Measurements from ENCODE around the gene CASQ2. TPM values are rescaled to one million over a fixed set of nuclear protein-coding genes. Genes with fewer than 3 reads are reported as not detected.

CASQ2 gene
- total RNA-seq, 1 donor from 2014 or later: 0.11 TPM

DNA sequence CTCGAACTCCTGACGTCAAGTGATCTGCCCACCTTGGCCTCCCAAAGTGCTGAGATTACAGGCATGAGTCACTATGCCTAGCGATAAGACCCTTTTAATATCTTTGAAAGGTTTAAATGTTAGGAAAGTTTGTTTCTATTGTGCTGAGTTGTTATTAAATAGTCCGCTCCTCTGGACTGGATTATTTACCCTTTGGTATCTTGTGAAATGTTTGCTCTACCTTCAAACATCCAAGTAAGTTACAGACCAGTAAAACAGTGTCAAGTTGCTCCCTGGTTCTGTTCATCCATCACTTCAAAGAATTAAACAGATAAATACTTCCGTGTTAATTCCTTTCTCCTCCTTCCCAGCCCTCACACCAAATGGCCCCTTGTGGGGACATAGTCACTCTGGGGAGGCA is 44.8 kb downstream of the CASQ2 start:
- H3K4me2 ChIP-seq (ENCODE audit: low read length): no peak overlapping the region
- H3K4me1 ChIP-seq (ENCODE audit: insufficient read depth, low read length): no peaks in the 10 kb centered on the region
- Mint-ChIP-seq H3K36me3 (ENCODE audit: low read depth, unreplicated experiment) (peaks cover 4% of the 10 kb centered on the region), H3K27me3 (ENCODE audit: low read depth, unreplicated experiment) (peaks cover 9% of the 10 kb centered on the region), H3K27ac (ENCODE audit: unreplicated experiment) (no peak overlapping the region), H3K9me3 (ENCODE audit: unreplicated experiment) (no peaks in the 10 kb centered on the region), H3K4me1 (ENCODE audit: low read depth, unreplicated experiment) (peaks cover 12% of the 10 kb centered on the region), H3K4me3 (ENCODE audit: unreplicated experiment) (no peak overlapping the region)
- no peaks in the 10 kb centered on the region for H3K36me3 ChIP-seq (ENCODE audit: insufficient read depth, low read length)
- DNase-seq (ENCODE audit: low read depth): no peak
- no peaks in the 10 kb centered on the region for H4K20me1 ChIP-seq (ENCODE audit: insufficient read depth, low read length)
- H2AFZ ChIP-seq (ENCODE audit: low read depth, low read length): no peak overlapping the region
- H3K27ac ChIP-seq (ENCODE audit: low read depth, low read length): no peak overlapping the region
- H3K9ac ChIP-seq (ENCODE audit: low read length): no peak overlapping the region
- H3K27me3 ChIP-seq (ENCODE audit: insufficient read depth, low read length): no peaks in the 10 kb centered on the region
- TF ChIP-seq, protein P1, sequence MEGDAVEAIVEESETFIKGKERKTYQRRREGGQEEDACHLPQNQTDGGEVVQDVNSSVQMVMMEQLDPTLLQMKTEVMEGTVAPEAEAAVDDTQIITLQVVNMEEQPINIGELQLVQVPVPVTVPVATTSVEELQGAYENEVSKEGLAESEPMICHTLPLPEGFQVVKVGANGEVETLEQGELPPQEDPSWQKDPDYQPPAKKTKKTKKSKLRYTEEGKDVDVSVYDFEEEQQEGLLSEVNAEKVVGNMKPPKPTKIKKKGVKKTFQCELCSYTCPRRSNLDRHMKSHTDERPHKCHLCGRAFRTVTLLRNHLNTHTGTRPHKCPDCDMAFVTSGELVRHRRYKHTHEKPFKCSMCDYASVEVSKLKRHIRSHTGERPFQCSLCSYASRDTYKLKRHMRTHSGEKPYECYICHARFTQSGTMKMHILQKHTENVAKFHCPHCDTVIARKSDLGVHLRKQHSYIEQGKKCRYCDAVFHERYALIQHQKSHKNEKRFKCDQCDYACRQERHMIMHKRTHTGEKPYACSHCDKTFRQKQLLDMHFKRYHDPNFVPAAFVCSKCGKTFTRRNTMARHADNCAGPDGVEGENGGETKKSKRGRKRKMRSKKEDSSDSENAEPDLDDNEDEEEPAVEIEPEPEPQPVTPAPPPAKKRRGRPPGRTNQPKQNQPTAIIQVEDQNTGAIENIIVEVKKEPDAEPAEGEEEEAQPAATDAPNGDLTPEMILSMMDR (IDR thresholded peaks at IDR 0.05; ENCODE audit: insufficient read depth, low read depth, low read length): no peak
- no peak for TF ChIP-seq EZH2 (IDR thresholded peaks at IDR 0.05; ENCODE audit: insufficient read depth, low read length)
- H3K79me2 ChIP-seq (ENCODE audit: insufficient read depth, low read length): no peaks in the 10 kb centered on the region
- no peaks in the 10 kb centered on the region for H3K9me3 ChIP-seq (ENCODE audit: insufficient read depth, low read depth, low read length)
- H3K4me3 ChIP-seq (ENCODE audit: insufficient read depth, low read depth, low read length): no peak overlapping the region
- no peak for FAIRE-seq

DNA sequence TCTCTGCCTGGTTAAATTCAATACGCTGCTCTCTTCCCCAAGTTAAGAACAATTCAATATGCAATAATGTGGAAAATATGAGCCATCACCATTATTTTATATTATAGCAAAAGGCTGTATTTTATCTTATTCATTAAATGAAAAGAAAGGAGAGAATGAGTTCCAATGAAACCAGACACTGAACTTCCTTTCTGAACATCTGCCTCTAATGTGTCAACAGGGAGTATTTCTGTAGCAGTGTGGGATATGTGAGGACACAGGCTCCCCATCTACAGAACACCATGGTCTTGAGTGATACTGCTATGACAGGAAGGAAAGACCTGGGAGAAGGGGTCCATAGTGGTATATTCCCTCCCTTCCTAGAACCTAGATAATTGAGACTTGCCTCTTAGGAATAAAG is 46.3 kb downstream of the CASQ2 start:
- H3K27me3 ChIP-seq (ENCODE audit: insufficient read depth, low read length): peaks cover 3% of the 10 kb centered on the region

DNA sequence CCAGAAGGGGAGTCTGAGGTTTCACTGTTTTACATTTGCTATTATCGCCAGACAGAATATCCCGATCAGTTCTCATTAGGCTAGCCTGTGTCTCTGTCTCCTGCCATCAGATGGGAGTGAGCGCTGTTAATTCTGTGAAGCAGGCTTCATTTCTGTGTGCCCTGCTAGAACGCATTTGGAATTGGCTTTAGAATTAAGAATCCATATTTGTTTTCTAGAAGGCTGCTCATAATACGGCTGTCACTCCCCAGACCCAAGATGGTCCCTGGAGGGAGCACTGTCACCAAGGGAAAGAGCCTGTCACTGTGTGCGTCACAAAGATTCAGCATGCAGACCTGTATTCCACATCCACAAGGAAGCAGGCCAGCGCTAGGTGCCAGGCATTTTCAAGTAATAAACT is 49.2 kb downstream of the CASQ2 start:
- peaks cover 14% of the 10 kb centered on the region for H3K27me3 Mint-ChIP-seq (ENCODE audit: low read depth, unreplicated experiment)
- H3K9me3 Mint-ChIP-seq (ENCODE audit: unreplicated experiment): no peaks in the 10 kb centered on the region
- H3K9me3 ChIP-seq (ENCODE audit: insufficient read depth, low read depth, low read length): no peaks in the 10 kb centered on the region
- H3K36me3 ChIP-seq (ENCODE audit: insufficient read depth, low read length): no peaks in the 10 kb centered on the region
- H3K27me3 ChIP-seq (ENCODE audit: insufficient read depth, low read length): peaks cover 4% of the 10 kb centered on the region
- H3K9ac ChIP-seq (ENCODE audit: low read length): no peak overlapping the region
- DNase-seq (ENCODE audit: low read depth): no peak
- no peak overlapping the region for H3K4me2 ChIP-seq (ENCODE audit: low read length)
- H3K36me3 Mint-ChIP-seq (ENCODE audit: low read depth, unreplicated experiment): no peaks in the 10 kb centered on the region
- no peaks in the 10 kb centered on the region for H3K4me1 ChIP-seq (ENCODE audit: insufficient read depth, low read length)
- H3K27ac Mint-ChIP-seq (ENCODE audit: unreplicated experiment): no peak overlapping the region
- H2AFZ ChIP-seq (ENCODE audit: low read depth, low read length): no peak overlapping the region
- peaks cover 21% of the 10 kb centered on the region for H3K4me1 Mint-ChIP-seq (ENCODE audit: low read depth, unreplicated experiment)
- TF ChIP-seq EZH2 (IDR thresholded peaks at IDR 0.05; ENCODE audit: insufficient read depth, low read length): no peak
- TF ChIP-seq, protein P1 (IDR thresholded peaks at IDR 0.05; ENCODE audit: insufficient read depth, low read depth, low read length): no peak
- H3K27ac ChIP-seq (ENCODE audit: low read depth, low read length): no peak overlapping the region
- no peaks in the 10 kb centered on the region for H3K79me2 ChIP-seq (ENCODE audit: insufficient read depth, low read length)
- H3K4me3 ChIP-seq (ENCODE audit: insufficient read depth, low read depth, low read length): no peak overlapping the region
- no peak for FAIRE-seq
- H4K20me1 ChIP-seq (ENCODE audit: insufficient read depth, low read length): no peaks in the 10 kb centered on the region
- H3K4me3 Mint-ChIP-seq (ENCODE audit: unreplicated experiment): no peak overlapping the region

More for the DNA sequence above, 46.3 kb downstream of the CASQ2 start:
- Histone ChIP-seq H2AFZ (ENCODE audit: low read depth, low read length) (no peak overlapping the region), H4K20me1 (ENCODE audit: insufficient read depth, low read length) (no peaks in the 10 kb centered on the region), H3K9me3 (ENCODE audit: insufficient read depth, low read depth, low read length) (no peaks in the 10 kb centered on the region), H3K4me1 (ENCODE audit: insufficient read depth, low read length) (no peaks in the 10 kb centered on the region), H3K36me3 (ENCODE audit: insufficient read depth, low read length) (no peaks in the 10 kb centered on the region), H3K4me2 (ENCODE audit: low read length) (no peak overlapping the region), H3K79me2 (ENCODE audit: insufficient read depth, low read length) (no peaks in the 10 kb centered on the region), H3K27ac (ENCODE audit: low read depth, low read length) (no peak overlapping the region), H3K4me3 (ENCODE audit: insufficient read depth, low read depth, low read length) (no peak overlapping the region), H3K9ac (ENCODE audit: low read length) (no peak overlapping the region)
- peaks cover 15% of the 10 kb centered on the region for H3K4me1 Mint-ChIP-seq (ENCODE audit: low read depth, unreplicated experiment)
- H3K36me3 Mint-ChIP-seq (ENCODE audit: low read depth, unreplicated experiment): peaks cover 4% of the 10 kb centered on the region
- FAIRE-seq (no peak), DNase-seq (ENCODE audit: low read depth) (no peak)
- H3K27me3 Mint-ChIP-seq (ENCODE audit: low read depth, unreplicated experiment): peaks cover 14% of the 10 kb centered on the region
- H3K27ac Mint-ChIP-seq (ENCODE audit: unreplicated experiment): no peak overlapping the region
- H3K4me3 Mint-ChIP-seq (ENCODE audit: unreplicated experiment): no peak overlapping the region
- no peak for TF ChIP-seq EZH2 (IDR thresholded peaks at IDR 0.05; ENCODE audit: insufficient read depth, low read length)
- TF ChIP-seq, protein P1 (IDR thresholded peaks at IDR 0.05; ENCODE audit: insufficient read depth, low read depth, low read length): no peak
- no peaks in the 10 kb centered on the region for H3K9me3 Mint-ChIP-seq (ENCODE audit: unreplicated experiment)

Data from astrocyte (in vitro differentiated cells and primary cell).